8988T (cell line): Measurements from ENCODE around the gene GLIS2.

ENCODE experiments used
- DNase-seq: peaks from one replicate; pipeline ENCODE4 v3.0.0; 2011

The GLIS2 gene

DNA sequence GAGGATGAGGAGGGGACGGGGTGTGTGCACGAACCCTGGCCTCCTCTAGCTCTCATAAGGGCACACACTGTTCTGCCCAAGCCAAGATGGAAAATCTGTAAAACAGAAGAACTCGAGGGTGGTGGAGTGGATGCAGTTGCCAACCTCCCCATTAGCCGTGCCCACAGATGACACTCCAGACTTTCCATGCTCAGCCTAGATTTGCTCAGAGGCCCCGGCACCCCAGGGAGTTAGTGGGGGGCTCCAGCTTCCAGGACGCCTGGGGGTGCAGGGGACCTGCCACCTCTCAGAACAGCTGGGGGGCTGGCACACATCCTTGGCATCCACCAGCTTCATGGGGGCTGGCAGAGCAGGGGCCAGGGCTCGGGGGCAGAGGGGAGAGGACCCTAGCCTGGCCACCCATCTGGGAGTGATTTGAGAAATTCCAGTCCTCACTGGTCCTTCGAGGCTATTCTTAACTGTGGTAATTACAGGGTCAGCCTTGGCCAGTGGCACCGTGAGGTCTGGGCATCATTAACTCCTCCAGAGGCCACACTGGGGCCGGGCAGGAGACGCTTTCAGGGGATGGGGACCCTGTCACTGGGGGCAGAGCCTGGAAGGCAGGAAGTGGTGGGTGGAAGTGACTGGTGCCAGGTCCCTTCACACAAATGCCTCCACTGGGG lies 70.1 kb downstream of the GLIS2 start:
- no peak for DNase-seq

DNA sequence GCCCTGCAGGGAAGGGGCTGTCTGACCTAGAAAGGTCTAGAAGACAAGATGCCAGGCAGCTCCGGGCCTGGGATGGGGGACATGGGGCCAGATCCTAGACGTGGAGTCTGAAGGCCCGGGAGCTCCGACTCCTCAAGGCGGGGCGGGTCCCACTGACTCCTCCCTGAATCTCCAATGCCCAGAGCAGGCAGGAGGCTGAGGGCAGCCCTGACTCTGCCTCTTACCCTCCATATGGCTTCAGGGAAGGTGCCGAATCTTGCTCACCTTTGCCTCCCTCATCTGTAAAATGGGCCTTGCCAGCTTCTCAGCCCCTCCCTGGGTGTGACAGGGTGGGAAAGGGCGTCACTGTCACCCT lies 70.6 kb downstream of the GLIS2 start:
- DNase-seq, result no peak

DNA sequence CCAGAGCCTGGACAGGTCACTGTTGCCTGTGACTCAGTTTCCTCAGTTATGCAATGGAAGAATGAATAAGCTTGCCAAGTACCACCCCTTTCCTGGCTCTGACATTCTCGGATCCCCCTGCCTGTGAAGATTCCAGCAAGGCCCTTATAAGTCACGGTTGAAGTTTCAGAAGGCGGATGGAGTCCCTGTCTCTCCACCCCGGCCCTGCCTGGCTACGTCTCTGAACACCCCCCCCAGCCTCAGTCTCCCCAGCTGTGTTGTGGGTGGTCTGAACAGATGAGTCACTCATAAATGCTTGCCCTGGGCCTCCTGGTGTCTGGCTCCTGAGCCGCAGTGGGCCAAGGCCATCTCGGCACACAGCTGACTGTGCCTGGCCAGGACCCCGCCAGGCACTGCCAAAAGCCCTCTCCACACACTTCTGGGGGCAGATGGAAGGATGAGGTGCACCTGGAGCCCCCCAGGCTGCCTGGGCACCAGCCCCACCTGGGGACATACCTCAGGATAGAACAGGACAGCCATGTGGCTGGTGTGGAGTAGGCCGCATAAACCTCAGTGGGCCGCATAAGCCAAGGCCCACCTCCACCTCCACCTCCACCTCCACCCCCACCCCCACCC lies 71.2 kb downstream of the GLIS2 start:
- DNase-seq, result no peak

DNA sequence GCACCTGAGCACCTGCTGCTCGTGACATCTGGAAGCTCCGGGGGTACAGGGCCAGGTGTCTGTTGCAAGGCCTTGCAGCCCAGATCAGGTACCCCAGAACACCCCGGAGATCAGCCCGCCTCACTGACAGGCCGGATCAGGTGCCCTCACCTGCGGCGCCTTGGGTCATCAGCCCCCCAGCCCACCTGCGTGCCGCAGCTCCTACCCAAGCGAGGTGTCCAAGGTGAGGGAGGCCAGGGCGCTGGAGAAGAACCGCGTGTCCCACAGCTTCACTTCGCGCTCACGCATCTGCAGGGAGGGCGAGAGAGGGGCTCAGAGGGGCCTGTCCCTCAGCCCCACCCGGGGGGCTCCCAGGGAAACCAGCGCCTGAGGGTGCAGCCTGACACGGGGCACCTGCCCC lies 71.9 kb downstream of the GLIS2 start:
- no peak for DNase-seq

DNA sequence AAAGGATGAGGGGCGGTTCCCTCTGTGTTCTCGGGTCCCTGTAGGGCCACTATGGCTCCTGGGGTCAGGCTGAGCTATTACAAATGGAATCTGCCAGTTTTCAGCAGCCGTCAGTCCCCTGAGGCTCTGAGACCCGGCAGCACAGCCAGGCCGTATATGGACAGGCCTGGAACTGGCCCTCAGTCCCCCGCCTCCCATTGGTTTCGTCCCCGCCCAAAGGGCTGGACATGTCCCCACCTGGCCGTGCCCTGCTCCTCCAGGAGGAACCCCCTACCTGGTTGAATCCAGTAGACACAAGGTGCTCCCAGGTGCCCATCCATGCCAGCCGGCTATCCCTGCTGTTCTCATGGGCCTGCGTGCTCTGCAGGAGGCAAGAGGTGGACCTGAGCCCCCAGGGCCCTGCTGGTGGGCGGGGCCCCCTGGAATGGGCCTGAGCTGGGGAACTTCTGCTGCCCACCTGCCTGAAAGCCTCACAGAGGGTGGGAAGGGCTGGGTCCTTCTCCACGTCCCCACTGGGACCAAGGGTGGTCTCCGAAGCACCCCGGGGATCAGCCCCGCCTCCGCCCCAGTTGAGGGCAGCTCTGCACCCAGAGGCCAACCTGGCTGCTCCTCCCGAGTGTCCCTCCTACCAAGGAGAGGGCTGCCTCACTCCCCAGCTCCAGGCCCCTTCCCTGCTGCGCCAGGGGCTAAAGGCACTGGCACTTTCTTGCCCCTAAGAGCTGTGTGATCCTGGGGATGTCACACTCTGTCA lies 72.6 kb downstream of the GLIS2 start:
- no peak for DNase-seq
